Measurements from ENCODE around the gene PCDH8. TPM values are rescaled to one million over a fixed set of nuclear protein-coding genes. Genes with fewer than 3 reads are reported as not detected.

The PCDH8 gene
- total and polyA plus RNA-seq, 2 of the 4 experiments (the other 2 are of a cell fraction), result not detected

- Histone ChIP-seq H3K4me2 (ENCODE audit: low read depth, low read length) (no peak overlapping the region), H3K36me3 (ENCODE audit: control insufficient read depth, insufficient read depth, low read length) (no peaks in the 10 kb centered on the region), H4K91ac (ENCODE audit: insufficient read depth, low read depth, low read length) (no peak overlapping the region), H2BK5ac (ENCODE audit: low read depth, low read length, poor library complexity, severe bottlenecking) (no peak overlapping the region), H4K8ac (ENCODE audit: low read depth in 2 of 2, low read length in 2 of 2) (no peak overlapping the region), H3K27ac (ENCODE audit: insufficient read depth, low read length) (no peak overlapping the region), H2BK20ac (ENCODE audit: low read depth, low read length) (no peak overlapping the region), H3K56ac (ENCODE audit: extremely low read depth, insufficient read depth, low read length) (no peak overlapping the region), H3K9me3 (ENCODE audit: control insufficient read depth, insufficient read depth, low read length) (no peaks in the 10 kb centered on the region), H3K4ac (ENCODE audit: low read depth, low read length) (no peak overlapping the region), H3K4me3 (ENCODE audit: insufficient read depth, low read depth, low read length) (no peak overlapping the region), H3K23ac (ENCODE audit: low read depth, low read length) (no peak overlapping the region), H2AFZ (replicated peaks; ENCODE audit: low read length, poor library complexity) (no peak overlapping the region), H2AK5ac (ENCODE audit: low read depth, low read length) (no peak overlapping the region), H3K4me1 (ENCODE audit: control insufficient read depth, insufficient read depth, low read length) (no peaks in the 10 kb centered on the region), H2BK15ac (ENCODE audit: low read depth, low read length) (no peak overlapping the region), H3K14ac (replicated peaks; ENCODE audit: low read depth, low read length) (no peak overlapping the region), H3K9ac (ENCODE audit: low read depth, low read length) (no peak overlapping the region), H3K79me1 (ENCODE audit: low read depth in 1 of 2, low read length in 2 of 2) (no peaks in the 10 kb centered on the region), H2AK9ac (replicated peaks; ENCODE audit: low read depth, low read length, poor library complexity) (no peak overlapping the region), H3K9me1 (ENCODE audit: insufficient read depth, low read length) (no peaks in the 10 kb centered on the region), H3K18ac (ENCODE audit: low read depth, low read length) (no peak overlapping the region), H4K5ac (ENCODE audit: low read depth, low read length) (no peak overlapping the region), H4K20me1 (ENCODE audit: insufficient read depth, low read length) (no peaks in the 10 kb centered on the region), H2BK120ac (ENCODE audit: low read depth, low read length) (no peak overlapping the region), H3K27me3 (ENCODE audit: control insufficient read depth, insufficient read depth, low read length) (no peaks in the 10 kb centered on the region)
- ChIA-PET CTCF (no interaction called here), POLR2A (ENCODE audit: unreplicated experiment) (interaction anchor here (0.6 kb wide), 1 partner anchor 46 kb away, joined by 3 read pairs; no protein-coding TSS in a partner anchor)
- no peak for TF ChIP-seq FOS (IDR thresholded peaks at IDR 0.05; ENCODE audit: low read depth, low read length)
- no peak for TF ChIP-seq RAD21 (IDR thresholded peaks at IDR 0.05; ENCODE audit: low read length)
- no peak for TF ChIP-seq CTCF (conservative IDR thresholded peaks at IDR 0.05; ENCODE audit: low read depth, low read length)
- TF ChIP-seq CEBPB (IDR thresholded peaks at IDR 0.05; ENCODE audit: low read depth, low read length), result no peak
- TF ChIP-seq MAZ (IDR thresholded peaks at IDR 0.05; ENCODE audit: borderline replicate concordance, low read depth, low read length), result no peak
- TF ChIP-seq, protein P1, sequence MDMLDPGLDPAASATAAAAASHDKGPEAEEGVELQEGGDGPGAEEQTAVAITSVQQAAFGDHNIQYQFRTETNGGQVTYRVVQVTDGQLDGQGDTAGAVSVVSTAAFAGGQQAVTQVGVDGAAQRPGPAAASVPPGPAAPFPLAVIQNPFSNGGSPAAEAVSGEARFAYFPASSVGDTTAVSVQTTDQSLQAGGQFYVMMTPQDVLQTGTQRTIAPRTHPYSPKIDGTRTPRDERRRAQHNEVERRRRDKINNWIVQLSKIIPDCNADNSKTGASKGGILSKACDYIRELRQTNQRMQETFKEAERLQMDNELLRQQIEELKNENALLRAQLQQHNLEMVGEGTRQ (IDR thresholded peaks at IDR 0.05; ENCODE audit: low read depth, low read length), result no peak
- TF ChIP-seq, protein P2, sequence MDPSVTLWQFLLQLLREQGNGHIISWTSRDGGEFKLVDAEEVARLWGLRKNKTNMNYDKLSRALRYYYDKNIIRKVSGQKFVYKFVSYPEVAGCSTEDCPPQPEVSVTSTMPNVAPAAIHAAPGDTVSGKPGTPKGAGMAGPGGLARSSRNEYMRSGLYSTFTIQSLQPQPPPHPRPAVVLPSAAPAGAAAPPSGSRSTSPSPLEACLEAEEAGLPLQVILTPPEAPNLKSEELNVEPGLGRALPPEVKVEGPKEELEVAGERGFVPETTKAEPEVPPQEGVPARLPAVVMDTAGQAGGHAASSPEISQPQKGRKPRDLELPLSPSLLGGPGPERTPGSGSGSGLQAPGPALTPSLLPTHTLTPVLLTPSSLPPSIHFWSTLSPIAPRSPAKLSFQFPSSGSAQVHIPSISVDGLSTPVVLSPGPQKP (IDR thresholded peaks at IDR 0.05; ENCODE audit: borderline replicate concordance, low read depth, low read length), result no peak
- no peak for TF ChIP-seq MAFK (IDR thresholded peaks at IDR 0.05; ENCODE audit: low read depth, low read length)
- no peak for TF ChIP-seq BHLHE40 (IDR thresholded peaks at IDR 0.05; ENCODE audit: low read depth, low read length)
- no peak for TF ChIP-seq POLR2A (IDR thresholded peaks at IDR 0.05; ENCODE audit: low read depth, low read length)
- no peak for TF ChIP-seq CHD1 (IDR thresholded peaks at IDR 0.05; ENCODE audit: low read depth, low read length)
- TF ChIP-seq SMC3 (IDR thresholded peaks at IDR 0.05; ENCODE audit: low read depth, low read length), result no peak
- no peak for TF ChIP-seq RFX5 (IDR thresholded peaks at IDR 0.05; ENCODE audit: low read depth, low read length)
- no peak for TF ChIP-seq MXI1 (IDR thresholded peaks at IDR 0.05; ENCODE audit: borderline replicate concordance, low read depth, low read length)
- no peak for TF ChIP-seq RCOR1 (IDR thresholded peaks at IDR 0.05; ENCODE audit: insufficient replicate concordance, low read length)
- no peak for TF ChIP-seq NFE2L2 (IDR thresholded peaks at IDR 0.05; ENCODE audit: low read depth, low read length)
- intact Hi-C loops (cut with micrococcal nuclease), result no loop called here
- no CpG with 5 or more reads among the region's 6 CpGs for WGBS, 2 experiments (ENCODE audit: extremely low coverage in 2 of 2, insufficient read length in 1 of 2)
- dilution Hi-C loops (cut with HindIII; ENCODE audit: low sequenced_read_pairs, unreplicated experiment), result no loop called here
- BruUV-seq (replicated peaks), result no TSS peak
- in situ Hi-C loops (cut with MboI; ENCODE audit: low sequenced_read_pairs), result no loop called here
- DNase-seq, result no peak
- ATAC-seq (ENCODE audit: low read depth), result no peak
Measured at GRCh38 chr13:52806029-52806428, 42.4 kb downstream of the PCDH8 start.
